Liver (tissue), 3 donors: Measurements from ENCODE around the gene PHACTR4.

ENCODE experiments used
- ATF3 ChIP-seq: IDR thresholded peaks from 2 replicates; pipeline ENCODE4 v1.6.1; 2016; ENCODE audit warnings: antibody characterized with exemption
- EGR1 ChIP-seq, 2 donors: IDR thresholded peaks; 2 replicates each; pipeline ENCODE4 v1.6.1; 2016 to 2018; ENCODE audit warnings: antibody characterized with exemption in 2 of 2, low read depth in 2 of 2
- JUND ChIP-seq, 2 donors: IDR thresholded peaks; 2 replicates each; pipeline ENCODE4 v1.6.1; 2016; ENCODE audit warnings: antibody characterized with exemption in 2 of 2
- MAX ChIP-seq: IDR thresholded peaks from 2 replicates; pipeline ENCODE4 v1.6.1; 2016; ENCODE audit warnings: antibody characterized with exemption
- TAF1 ChIP-seq: conservative IDR thresholded peaks from 2 replicates; pipeline ENCODE4 v1.6.1; 2016; ENCODE audit warnings: antibody characterized with exemption, mild to moderate bottlenecking
- YY1 ChIP-seq: IDR thresholded peaks from 2 replicates; pipeline ENCODE4 v1.6.1; 2016; ENCODE audit warnings: antibody characterized with exemption, mild to moderate bottlenecking
- TF ChIP-seq, protein P1 (sequence below): fragments of 150-350 bp; IDR thresholded peaks from 2 replicates; pipeline ENCODE4 v1.5.1; 2017; ENCODE audit warnings: improper control_type of control experiment, low read depth, low read length; ENCODE audit not compliant: missing input control
- TF ChIP-seq, protein P2 (sequence below): IDR thresholded peaks from 2 replicates; pipeline ENCODE4 v1.6.1; 2016; ENCODE audit warnings: antibody characterized with exemption, mild to moderate bottlenecking
- donor health status: healthy.
- donor health status: healthy.

GRCh38 chr1:28323720-28324119 lies 45.8 kb upstream of the PHACTR4 start:
- TF ChIP-seq, protein P1, sequence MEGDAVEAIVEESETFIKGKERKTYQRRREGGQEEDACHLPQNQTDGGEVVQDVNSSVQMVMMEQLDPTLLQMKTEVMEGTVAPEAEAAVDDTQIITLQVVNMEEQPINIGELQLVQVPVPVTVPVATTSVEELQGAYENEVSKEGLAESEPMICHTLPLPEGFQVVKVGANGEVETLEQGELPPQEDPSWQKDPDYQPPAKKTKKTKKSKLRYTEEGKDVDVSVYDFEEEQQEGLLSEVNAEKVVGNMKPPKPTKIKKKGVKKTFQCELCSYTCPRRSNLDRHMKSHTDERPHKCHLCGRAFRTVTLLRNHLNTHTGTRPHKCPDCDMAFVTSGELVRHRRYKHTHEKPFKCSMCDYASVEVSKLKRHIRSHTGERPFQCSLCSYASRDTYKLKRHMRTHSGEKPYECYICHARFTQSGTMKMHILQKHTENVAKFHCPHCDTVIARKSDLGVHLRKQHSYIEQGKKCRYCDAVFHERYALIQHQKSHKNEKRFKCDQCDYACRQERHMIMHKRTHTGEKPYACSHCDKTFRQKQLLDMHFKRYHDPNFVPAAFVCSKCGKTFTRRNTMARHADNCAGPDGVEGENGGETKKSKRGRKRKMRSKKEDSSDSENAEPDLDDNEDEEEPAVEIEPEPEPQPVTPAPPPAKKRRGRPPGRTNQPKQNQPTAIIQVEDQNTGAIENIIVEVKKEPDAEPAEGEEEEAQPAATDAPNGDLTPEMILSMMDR = no peak
- TF ChIP-seq EGR1 (IDR thresholded peaks at IDR 0.05; ENCODE audit: low read depth in 2 of 2) = no peak
- no peak for TF ChIP-seq ATF3
- no peak for TF ChIP-seq TAF1
- no peak for TF ChIP-seq YY1
- TF ChIP-seq, protein P2, sequence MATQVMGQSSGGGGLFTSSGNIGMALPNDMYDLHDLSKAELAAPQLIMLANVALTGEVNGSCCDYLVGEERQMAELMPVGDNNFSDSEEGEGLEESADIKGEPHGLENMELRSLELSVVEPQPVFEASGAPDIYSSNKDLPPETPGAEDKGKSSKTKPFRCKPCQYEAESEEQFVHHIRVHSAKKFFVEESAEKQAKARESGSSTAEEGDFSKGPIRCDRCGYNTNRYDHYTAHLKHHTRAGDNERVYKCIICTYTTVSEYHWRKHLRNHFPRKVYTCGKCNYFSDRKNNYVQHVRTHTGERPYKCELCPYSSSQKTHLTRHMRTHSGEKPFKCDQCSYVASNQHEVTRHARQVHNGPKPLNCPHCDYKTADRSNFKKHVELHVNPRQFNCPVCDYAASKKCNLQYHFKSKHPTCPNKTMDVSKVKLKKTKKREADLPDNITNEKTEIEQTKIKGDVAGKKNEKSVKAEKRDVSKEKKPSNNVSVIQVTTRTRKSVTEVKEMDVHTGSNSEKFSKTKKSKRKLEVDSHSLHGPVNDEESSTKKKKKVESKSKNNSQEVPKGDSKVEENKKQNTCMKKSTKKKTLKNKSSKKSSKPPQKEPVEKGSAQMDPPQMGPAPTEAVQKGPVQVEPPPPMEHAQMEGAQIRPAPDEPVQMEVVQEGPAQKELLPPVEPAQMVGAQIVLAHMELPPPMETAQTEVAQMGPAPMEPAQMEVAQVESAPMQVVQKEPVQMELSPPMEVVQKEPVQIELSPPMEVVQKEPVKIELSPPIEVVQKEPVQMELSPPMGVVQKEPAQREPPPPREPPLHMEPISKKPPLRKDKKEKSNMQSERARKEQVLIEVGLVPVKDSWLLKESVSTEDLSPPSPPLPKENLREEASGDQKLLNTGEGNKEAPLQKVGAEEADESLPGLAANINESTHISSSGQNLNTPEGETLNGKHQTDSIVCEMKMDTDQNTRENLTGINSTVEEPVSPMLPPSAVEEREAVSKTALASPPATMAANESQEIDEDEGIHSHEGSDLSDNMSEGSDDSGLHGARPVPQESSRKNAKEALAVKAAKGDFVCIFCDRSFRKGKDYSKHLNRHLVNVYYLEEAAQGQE = peak; percentile 62
- no peak for TF ChIP-seq JUND (IDR thresholded peaks at IDR 0.05)
- TF ChIP-seq MAX = no peak
